GM11168 (cell line): ENCODE results near the gene DCLK2.
"Not testable (repeated sequence)": the region's sequence is repeated elsewhere in the genome, so short reads cannot be mapped to it uniquely, and the experiment has no call there.

Experiments
- in situ Hi-C: fragments of 300-500 bp; cut with MboI; formaldehyde crosslinking; loops from one replicate; pipeline ENCODE4 v1.12.0; 2022; ENCODE audit warnings: low sequenced_read_pairs; ENCODE audit not compliant: unreplicated experiment

Gene DCLK2

DNA sequence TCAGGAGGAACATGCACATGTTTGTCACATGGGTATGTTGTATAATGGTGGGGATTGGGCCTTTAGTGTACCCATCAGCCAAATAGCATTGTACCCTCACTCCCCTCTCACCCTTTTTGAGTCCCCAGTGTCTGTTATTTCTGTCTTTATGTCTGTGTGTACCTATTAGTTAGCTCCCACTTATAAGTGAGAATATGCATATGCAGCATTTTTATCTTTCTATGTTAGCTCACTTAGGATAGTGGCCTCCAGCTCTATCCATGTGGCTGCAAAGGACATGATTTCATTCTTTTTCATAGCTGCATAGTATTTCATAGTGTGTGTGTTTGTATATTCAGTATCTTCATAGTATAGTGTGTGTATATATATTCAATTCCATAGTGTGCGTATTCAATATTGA, 64.6 kb downstream of the DCLK2 start:
- in situ Hi-C loops = no loop called here

DNA sequence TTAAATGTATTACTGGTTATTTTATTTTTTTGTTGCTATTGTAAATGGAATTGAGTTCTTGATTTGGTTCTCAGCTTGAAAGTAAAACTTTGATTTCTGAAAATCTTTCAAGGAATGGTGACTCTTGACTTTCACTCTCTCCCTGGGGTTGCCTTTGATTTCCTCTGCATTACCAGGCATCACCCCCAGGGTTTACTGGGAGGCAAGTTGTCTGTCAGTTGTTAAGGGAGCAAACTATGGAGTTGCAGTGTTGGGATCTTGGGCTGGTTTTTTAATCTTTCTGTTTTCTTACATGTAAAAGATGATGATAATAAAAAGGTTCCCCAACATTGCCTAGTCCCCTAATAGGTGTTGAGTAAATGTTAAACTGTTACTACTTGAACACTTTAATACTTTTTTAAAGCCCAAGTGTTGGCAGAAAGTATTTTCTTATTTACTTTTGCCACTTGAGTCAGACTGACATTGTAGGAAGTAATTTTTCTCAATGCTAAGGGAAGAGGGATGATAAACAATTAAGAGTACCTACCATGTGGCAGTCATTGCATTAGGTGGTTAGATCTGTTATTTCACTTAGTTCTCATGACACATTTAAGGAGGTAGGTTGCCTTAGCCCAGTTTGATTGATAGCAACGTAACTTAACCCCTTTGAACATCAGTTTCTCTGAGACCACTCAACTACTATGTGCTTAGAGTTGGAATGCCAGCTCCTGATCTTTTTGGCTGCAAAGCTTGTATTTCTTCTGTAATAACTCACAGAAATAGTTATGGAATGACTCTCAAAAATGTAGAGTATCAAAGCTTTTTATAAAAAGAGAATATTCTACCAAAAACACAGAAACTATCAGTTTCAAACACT, 67.1 kb downstream of the DCLK2 start:
- in situ Hi-C loops = no loop called here

DNA sequence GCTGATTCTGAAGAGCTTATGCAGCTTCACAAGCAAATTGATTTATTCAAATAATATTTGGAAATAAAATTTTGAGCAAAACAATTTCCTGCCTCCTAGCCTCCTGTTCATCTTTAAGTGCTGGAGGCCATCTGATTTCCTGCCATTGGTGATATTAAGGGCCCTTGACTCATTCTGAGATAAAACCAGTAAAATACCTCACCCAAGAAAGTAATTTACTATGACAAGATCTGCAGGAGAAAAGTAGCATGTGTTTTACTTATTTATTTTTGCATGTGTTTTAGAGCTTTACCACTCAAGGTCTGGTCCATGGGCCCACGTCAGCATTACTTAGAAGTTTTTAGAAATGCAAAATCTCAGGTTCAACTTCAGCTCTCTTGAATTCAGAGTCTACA, 67.7 kb downstream of the DCLK2 start:
- in situ Hi-C loops = no loop called here

DNA sequence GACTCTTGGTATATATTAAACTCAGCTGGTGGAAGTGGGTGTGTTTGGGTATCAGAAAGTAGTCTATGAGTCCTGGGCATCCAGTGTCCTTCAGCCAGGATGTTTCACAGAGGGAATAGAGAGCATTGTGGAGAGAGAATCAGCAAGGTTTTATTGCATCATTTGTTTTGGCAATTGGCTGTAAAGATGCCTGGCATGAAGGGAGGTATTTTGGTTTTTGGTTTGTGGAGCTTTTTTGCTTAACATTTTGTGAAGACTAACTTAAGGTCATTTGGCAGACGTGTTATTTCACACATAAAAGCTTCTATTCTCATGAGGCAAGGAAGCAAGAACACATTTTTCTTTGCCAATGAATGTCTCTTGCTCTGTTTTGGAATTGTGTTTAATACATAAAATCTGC, 71.1 kb downstream of the DCLK2 start:
- in situ Hi-C loops = no loop called here

DNA sequence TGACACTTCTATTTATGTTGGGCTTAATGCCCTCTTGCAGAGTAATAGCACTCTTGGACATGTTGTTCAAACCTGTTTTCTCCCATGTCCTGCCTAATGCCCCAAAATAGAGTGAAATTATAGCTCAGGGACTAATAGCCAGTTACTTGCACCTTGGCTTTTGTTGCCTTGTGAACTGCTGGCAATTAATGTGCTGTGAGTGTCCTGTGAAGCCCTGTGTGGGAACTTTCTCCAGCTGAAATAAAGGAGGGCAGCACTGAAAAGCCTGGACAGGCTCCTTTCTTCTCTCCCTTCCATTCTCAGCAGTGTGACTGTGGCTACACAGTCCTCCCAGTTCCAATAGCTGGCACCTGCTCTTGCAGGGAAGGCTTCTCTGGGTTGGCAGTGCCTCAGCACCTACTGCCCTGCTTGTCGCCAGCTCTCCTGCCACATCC, 72.4 kb downstream of the DCLK2 start:
- in situ Hi-C loops = no loop called here

DNA sequence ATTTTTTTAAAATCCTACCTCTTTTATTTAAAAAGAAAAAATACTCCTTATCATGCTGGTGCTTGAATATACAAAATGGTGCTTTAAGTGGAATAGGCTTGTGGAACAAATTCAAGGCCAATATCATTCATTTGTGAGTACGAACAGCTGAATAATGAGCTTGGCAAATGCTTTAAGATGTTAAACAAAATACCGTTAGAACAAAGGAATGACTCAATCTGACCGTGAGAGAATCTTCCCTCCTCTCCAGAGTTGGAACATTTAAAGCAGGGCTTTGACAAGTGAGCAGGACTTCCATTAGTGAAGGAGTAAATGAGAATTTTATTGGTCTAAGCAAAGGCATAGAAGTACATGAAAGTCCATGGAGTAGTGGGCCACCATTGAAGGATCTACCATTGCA, 74.5 kb downstream of the DCLK2 start:
- in situ Hi-C loops = no loop called here

DNA sequence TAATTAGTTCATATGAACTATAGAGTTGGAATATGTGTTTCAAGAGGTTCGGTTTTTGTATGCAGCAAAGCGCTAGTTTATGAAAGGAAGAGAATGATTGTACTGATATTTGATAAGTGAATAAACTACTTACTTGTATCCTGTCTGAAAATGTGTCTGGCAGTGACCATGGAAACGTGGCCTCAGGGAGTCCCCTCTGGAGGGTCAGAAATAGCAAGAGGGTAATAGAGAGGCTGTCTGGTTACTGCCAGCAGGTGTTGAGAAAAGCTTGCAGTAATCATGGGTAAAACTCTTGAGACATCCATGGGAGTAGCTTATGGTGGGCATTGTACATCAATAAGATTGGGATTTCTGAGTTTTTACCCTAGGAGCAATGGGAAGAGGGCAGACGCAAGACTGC, 77.1 kb downstream of the DCLK2 start:
- in situ Hi-C loops = no loop called here

DNA sequence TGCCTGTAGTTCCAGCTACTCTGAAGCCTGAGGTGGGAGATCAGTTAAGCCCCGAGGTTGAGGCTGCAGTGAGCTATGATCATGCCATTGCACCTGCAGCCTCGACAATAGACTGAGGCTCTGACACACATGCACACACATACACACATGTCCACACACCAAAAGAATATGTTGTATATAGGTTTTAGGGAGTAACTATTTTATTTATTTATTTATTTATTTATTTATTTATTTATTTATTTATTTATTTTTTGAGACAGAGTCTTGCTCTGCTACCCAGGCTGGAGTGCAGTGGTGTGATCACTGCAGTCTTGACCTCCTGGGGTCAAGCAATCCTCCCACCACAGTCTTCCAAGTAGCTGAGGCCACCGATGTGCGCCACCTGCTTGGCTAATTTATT, 78.3 kb downstream of the DCLK2 start:
- in situ Hi-C loops = no loop called here

DNA sequence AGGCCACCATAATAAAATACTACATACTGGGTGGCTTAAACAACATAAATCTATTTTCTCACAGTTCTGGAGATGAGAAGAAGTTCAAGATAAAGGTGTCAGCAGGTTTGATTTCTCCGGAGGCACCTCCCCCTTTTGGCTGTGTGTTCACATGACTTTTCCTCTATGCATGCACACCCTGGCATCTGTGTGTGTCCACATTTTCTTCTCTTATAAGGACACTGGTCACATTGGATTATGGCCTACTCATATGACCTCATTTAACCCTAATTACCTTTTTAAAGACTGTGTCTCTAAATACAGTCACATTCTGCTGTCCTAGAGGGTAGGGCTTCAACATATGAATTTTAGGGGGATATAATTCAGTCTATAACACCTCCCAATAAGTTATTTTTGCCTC, 79.8 kb downstream of the DCLK2 start:
- in situ Hi-C loops = no loop called here

DNA sequence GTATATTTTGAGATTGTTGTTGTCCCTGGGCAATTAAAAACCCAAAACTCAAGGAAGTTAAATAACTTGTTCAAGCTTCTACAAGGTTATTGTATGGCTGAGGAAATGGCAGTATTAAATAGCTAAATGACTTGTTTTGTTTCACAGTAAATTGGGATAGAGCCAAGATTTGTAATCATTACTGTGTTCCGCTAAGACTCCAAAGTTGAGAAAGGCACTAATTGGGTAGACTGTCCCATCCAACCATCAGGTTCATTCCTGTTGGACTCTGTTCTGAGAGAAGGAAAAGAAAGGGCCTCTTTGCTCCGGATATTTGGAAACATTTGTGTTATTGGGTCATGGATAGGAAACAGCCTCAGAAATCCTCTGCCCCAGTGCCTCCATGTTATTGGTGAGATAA, 82.2 kb downstream of the DCLK2 start:
- in situ Hi-C loops = no loop called here

DNA sequence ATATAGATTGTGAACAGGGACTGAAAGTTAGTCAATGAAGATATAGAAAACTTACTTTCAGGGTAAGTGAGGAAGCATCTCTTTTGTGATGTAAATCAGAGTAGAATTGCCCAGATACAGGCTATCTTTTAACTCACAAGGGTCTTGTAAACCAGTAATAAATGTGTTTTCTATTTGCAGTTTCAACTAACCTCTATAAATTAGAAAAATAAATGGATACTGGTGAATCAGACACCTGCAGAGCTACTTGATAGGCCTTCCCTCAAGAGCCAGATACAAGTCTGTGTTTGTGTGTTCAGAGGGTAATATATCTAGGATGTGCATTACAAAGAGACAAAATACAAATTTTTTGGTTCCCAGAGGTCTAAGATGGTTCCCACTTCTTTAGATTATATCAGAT, 82.9 kb downstream of the DCLK2 start:
- in situ Hi-C loops = no loop called here

DNA sequence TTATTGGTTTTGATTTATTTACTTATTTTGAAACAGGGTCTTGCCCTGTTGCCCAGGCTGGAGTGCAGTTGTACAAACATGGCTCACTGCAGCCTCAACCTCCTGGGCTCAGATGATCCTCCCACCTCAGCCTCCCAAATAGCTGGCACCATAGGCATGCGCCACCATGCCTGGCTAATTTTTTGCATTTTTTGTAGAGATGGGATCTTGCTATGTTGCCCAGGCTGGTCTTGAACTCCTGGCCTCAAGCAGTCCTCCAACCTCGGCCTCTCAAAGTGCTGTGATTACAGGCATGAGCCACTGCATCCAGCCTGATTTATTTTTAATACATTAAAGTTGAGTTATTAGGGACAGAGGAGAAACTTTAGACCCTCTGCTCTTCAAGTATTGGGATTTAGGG, 83.8 kb downstream of the DCLK2 start:
- in situ Hi-C loops = not testable (repeated sequence)

DNA sequence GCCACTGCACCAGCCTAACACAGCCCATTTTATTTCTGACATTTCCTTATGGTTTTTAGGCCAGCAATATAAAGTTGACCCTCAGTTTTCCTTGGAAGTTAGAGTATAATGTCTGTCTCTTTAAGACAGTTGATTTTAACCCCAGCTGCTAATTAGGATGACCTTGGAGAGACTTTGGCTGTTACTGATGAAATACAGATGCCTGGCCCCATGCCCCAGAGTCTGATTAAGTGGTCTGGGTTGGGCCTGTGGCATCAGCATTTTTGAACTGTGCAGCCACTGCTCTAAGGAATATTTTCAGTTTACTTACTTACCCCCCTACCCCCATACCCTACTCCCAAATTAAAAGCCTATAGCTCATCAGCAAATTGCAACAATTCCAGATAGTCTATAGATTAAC, 85.8 kb downstream of the DCLK2 start:
- in situ Hi-C loops = no loop called here

DNA sequence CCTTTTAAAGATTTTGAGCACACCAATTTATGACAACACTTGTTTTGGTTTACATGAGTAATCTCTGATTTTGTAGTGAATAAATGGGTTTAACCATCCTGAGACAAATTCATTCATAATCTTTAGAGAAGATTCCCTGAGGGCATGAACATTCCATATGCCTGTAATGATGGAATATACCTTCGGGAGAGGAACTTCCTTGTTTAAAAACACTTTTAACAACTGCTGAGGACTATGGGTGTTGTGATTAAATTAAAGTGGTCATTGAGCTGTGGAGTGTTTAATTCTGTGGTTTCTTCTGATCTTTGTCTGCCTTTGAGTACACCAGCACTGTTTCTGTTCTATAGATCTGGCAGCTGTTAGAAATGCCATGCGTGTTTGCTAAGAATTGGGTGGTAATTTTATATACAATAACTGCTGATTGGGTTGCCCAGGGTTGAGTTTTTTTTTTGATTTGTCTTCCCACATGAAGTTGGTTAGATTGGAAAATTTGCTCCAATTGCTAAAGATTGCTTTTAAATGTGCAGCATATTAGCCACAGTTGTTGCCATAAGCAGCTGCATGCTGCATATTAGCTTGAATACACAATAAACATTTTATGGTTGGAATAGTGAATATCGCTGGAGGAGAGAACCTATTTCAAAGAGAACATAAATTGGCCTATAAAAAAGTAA, 86.8 kb downstream of the DCLK2 start:
- in situ Hi-C loops = no loop called here

DNA sequence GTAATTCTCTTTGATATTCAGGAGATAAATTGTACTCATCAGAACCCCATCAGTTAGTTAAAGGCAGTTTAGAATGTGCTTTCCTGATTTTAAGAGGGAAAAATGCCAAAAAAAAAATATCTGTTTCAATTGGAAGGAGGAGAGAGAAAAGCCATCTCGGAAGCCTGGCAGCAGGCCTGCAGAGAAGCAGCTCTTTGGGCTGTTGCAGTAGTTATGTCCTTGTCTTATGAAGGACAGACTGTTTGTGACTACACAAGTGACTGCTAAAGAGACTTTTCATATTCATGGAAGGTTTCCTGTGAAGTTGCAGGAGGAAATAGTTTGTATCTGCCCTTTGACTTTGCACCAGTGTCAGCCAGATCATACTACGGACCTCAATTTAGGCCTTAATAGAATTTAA, 88.8 kb downstream of the DCLK2 start:
- in situ Hi-C loops = no loop called here

DNA sequence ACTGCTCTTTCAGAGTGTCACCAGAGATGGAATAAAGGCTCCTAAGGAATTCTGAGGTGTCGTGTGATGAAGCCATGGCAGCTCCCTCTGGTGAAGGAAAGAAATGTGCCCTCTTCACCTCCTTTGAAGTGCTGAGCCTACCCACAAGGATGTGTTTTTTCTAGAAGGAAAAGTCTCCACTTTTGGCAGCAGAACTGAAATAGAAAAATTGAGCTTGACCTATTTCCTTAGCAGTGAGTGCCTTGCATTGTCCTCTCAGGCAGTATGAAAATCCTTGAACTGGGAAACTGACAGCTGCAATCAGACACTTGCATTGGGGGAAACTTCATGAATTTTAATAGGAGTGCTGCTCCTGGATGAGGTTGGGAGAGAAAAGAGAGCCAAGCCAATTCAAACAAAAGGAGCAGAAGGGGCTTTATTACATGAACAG, 95.2 kb downstream of the DCLK2 start:
- in situ Hi-C loops = no loop called here

DNA sequence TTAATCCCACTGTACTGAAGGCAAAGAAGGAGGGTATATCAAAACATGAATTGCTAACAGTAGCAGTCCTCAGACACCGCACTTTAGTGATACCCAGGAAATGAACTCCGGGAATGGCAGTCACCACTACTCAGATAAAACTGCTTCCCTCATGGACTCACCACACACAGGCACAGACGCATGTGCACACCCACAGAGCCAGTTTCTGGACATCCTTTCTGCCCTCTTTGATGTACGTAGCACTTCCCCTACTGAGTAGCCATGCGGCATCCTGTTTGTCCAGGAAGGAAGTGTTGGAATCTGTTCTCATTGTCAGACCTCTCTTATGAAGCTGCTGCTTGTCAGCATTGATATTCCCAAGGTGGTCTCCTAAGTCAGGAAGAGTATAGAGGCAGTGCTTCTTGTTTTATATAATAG, 95.7 kb downstream of the DCLK2 start:
- in situ Hi-C loops = no loop called here

DNA sequence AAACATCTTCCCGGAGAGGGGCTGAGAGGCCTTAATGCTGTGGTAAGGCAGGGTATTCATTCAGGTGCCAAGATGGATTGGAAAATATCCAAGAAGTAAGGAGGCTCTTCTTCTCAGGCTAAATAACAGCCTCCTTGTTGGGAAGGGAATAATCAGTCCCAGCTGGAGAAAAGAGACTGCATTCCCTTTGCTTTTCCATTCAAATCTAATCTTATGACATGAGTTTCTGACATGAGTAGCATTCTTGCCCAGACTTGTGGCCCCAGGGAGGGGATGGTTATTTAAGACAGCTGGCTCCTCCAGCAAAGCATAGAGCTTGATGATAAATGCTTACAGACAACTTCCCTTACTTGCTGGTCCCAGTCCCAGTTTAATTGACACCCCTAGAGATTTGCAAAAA, 98.3 kb downstream of the DCLK2 start:
- in situ Hi-C loops = no loop called here

DNA sequence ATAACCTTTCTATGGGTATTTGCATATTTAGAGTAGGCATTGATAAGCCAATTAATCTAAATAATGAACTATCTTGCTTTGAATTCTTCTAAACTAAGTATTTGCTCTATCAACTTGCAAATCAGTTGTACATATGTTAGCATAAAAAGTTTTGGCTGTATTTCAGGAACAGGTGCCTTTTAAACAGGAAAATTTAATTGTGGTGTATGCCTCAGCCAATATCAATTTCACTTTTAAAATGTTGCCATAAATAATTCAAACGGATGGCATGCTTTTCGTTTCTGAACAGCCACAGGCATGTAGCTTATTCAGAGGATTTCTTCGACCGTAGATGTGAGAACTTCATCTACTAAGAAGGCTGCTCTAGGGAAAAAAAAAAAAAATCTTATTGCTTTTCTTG, 99.9 kb downstream of the DCLK2 start:
- in situ Hi-C loops = no loop called here

DNA sequence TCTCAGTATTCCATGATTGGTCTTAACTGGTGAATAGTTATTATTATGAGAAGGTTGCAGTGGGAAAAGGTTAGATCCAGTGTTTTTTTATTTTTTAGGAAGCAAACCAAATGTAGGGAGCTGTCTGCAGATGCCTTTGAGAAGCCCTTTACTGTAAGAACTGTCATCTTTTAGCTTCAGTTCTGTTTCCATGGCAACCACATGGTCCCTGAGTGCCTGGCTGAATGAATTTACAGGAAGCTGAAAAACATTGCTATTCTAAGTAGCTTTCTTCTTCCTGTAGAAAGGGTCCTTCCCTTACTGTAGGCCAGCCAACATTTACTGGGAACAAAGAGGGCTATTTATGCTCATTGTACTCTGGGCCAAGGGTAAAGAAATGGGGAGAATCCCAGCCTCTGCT, 103.3 kb downstream of the DCLK2 start:
- in situ Hi-C loops = no loop called here

DNA sequence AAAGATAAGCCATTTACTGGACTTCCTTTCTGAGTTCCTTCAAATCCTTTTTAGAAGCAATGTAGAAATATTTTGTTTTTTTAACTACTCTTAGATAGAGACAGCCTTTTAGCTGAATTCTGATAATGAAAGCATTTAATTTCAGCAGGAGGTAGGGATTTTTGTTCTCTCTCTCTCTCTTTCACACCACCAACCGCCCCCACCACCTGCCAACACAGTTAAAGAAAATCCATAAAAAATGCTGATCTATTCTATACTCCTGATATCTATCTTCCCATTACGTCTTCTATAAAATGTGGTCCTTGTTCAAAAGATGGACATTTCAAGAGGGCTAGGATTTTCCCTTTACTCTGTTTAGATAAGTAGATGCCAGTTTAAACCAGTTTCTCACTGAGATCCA, 104.5 kb downstream of the DCLK2 start:
- in situ Hi-C loops = no loop called here

DNA sequence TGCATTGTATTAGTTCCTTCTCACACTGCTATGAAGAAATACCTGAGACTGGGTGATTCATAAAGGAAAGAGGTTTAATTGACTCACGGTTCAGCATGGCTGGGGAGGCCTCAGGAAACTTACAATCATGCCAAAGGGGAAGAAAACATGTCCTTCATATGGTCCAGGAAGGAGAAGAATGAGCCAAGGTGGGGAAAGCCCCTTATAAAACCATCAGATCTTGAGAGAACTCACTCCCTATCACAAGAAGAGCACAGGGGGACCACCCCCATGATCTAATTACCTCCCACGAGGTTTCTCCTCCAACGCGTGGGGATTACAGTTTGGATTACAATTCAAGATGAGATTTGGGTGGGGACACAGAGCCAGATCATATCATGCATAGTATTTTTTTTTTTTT, 106.8 kb downstream of the DCLK2 start:
- in situ Hi-C loops = not testable (repeated sequence)
